Neural cell (in vitro differentiated cells): ENCODE data around the gene PTGR3. TPM values are rescaled to one million over a fixed set of nuclear protein-coding genes. Genes with fewer than 3 reads are reported as not detected.

Experiments used
- H2AFZ ChIP-seq: fragments of 200-600, 300-800 bp; sonication (generic), shearing (Covaris generic); 2 replicates; pipeline ENCODE4 v1.6.0; 2014; ENCODE audit warnings: low read depth, mild to moderate bottlenecking, antibody characterized with exemption, low read length, moderate library complexity
- H3F3A ChIP-seq: fragments of 200-600 bp; shearing (Covaris generic); 2 replicates; pipeline ENCODE4 v1.6.1; 2016; ENCODE audit warnings: mild to moderate bottlenecking, moderate library complexity, mixed read lengths, antibody characterized with exemption, low read length; ENCODE audit not compliant: insufficient read depth, poor library complexity, severe bottlenecking
- H3K27ac ChIP-seq: fragments of 200-600, 300-800 bp; sonication (generic), shearing (Covaris generic); 2 replicates; pipeline ENCODE4 v1.5.1; 2014; ENCODE audit warnings: mild to moderate bottlenecking, low read length, moderate library complexity
- H3K27me3 ChIP-seq: fragments of 300-800, 200-600 bp; sonication (generic), shearing (Covaris generic); 2 replicates; pipeline ENCODE4 v1.6.0; 2014; ENCODE audit warnings: mild to moderate bottlenecking, low read depth, low read length, moderate library complexity; ENCODE audit not compliant: insufficient read depth
- H3K36me3 ChIP-seq: fragments of 300-800, 200-600 bp; sonication (generic), shearing (Covaris generic); 2 replicates; pipeline ENCODE4 v1.5.1; 2014; ENCODE audit warnings: mild to moderate bottlenecking, antibody characterized with exemption, low read length, moderate library complexity; ENCODE audit not compliant: insufficient read depth
- H3K4me2 ChIP-seq: fragments of 300-800, 200-600 bp; sonication (generic), shearing (Covaris generic); 2 replicates; pipeline ENCODE4 v1.6.0; 2014; ENCODE audit warnings: mild to moderate bottlenecking, low read length
- H3K4me3 ChIP-seq: fragments of 300-800, 200-600 bp; sonication (generic), shearing (Covaris generic); 2 replicates; pipeline ENCODE4 v1.5.1; 2014; ENCODE audit warnings: mild to moderate bottlenecking, low read length, moderate library complexity
- H3K79me2 ChIP-seq: fragments of 200-600 bp; shearing (Covaris generic); replicated peaks from 2 replicates; pipeline ENCODE4 v1.6.0; 2014; ENCODE audit warnings: mild to moderate bottlenecking, low read length, moderate library complexity; ENCODE audit not compliant: insufficient read depth
- H3K9ac ChIP-seq: fragments of 300-800, 200-600 bp; sonication (generic), shearing (Covaris generic); 2 replicates; pipeline ENCODE4 v1.6.1; 2016; ENCODE audit warnings: mild to moderate bottlenecking, low read length, mixed read lengths
- H3K9me2 ChIP-seq: fragments of 200-600 bp; shearing (Covaris generic); 2 replicates; pipeline ENCODE4 v1.6.1; 2016; ENCODE audit warnings: mild to moderate bottlenecking, low read length, mixed read lengths; ENCODE audit not compliant: insufficient read depth
- H3K9me3 ChIP-seq: fragments of 200-600, 300-800 bp; sonication (generic), shearing (Covaris generic); 2 replicates; pipeline ENCODE4 v1.6.1; 2016; ENCODE audit warnings: mild to moderate bottlenecking, mixed run types, low read length, moderate library complexity, mixed read lengths
- H4K20me1 ChIP-seq: fragments of 200-600 bp; shearing (Covaris generic); 2 replicates; pipeline ENCODE4 v1.6.1; 2016; ENCODE audit warnings: mild to moderate bottlenecking, mixed run types; ENCODE audit not compliant: insufficient read depth
- CTCF ChIP-seq: fragments of 450-650 bp; IDR thresholded peaks from 2 replicates; pipeline ENCODE4 v1.5.1; 2014; ENCODE audit warnings: antibody characterized with exemption, mild to moderate bottlenecking, moderate library complexity; ENCODE audit not compliant: poor library complexity, severe bottlenecking
- EP300 ChIP-seq: fragments of 450-650 bp; conservative IDR thresholded peaks from 2 replicates; pipeline ENCODE4 v1.6.1; 2014; ENCODE audit warnings: antibody characterized with exemption, mild to moderate bottlenecking, moderate library complexity; ENCODE audit not compliant: poor library complexity, severe bottlenecking
- EZH2 ChIP-seq: fragments of 200-600, 300-800 bp; shearing (Covaris generic), sonication (generic); IDR thresholded peaks from 2 replicates; pipeline ENCODE4 v1.6.1; 2014; ENCODE audit warnings: antibody characterized with exemption, low read length, borderline replicate concordance, mild to moderate bottlenecking; ENCODE audit not compliant: insufficient read depth, poor library complexity, severe bottlenecking
- MXI1 ChIP-seq: fragments of 450-650 bp; conservative IDR thresholded peaks from 2 replicates; pipeline ENCODE4 v1.6.1; 2014; ENCODE audit warnings: antibody characterized with exemption, mild to moderate bottlenecking; ENCODE audit not compliant: poor library complexity, severe bottlenecking
- POLR2AphosphoS5 ChIP-seq: IDR thresholded peaks from 2 replicates; pipeline ENCODE4 v1.6.1; 2012
- RAD21 ChIP-seq: fragments of 450-650 bp; conservative IDR thresholded peaks from 2 replicates; pipeline ENCODE4 v1.6.1; 2014; ENCODE audit warnings: antibody characterized with exemption, mild to moderate bottlenecking, moderate library complexity
- REST ChIP-seq: IDR thresholded peaks from 2 replicates; pipeline ENCODE4 v1.6.1; 2012; ENCODE audit warnings: borderline replicate concordance
- SMC3 ChIP-seq: fragments of 450-650 bp; conservative IDR thresholded peaks from 2 replicates; pipeline ENCODE4 v1.6.1; 2014; ENCODE audit warnings: antibody characterized with exemption, mild to moderate bottlenecking, moderate library complexity; ENCODE audit not compliant: poor library complexity
- TAF1 ChIP-seq: IDR thresholded peaks from 2 replicates; pipeline ENCODE4 v1.6.1; 2012; ENCODE audit warnings: low read depth
- polyA plus RNA-seq: library from polyadenylated mRNA; depleted of rRNA; stranded (reverse); fragments of >200 nt; gene quantifications from 2 replicates; pipeline ENCODE4 v1.2.3, GENCODE V29; 2014

The PTGR3 gene
- polyA plus RNA-seq, 1 donor from 2014 or later, result 5.9 TPM

GRCh38 chr18:75228967-75229366, 20.0 kb upstream of the PTGR3 start:
- TF ChIP-seq RAD21 (no peak), MXI1 (no peak), POLR2AphosphoS5 (no peak), EZH2 (no peak), REST (no peak), EP300 (no peak), SMC3 (no peak), TAF1 (no peak), CTCF (no peak)
- Histone ChIP-seq H3K27me3 (no peaks in the 10 kb centered on the region), H3K27ac (no peak overlapping the region), H3K79me2 (no peaks in the 10 kb centered on the region), H2AFZ (no peak overlapping the region), H4K20me1 (no peaks in the 10 kb centered on the region), H3K9me2 (no peaks in the 10 kb centered on the region), H3K36me3 (no peaks in the 10 kb centered on the region), H3K4me2 (no peak overlapping the region), H3K4me3 (no peak overlapping the region), H3K9ac (no peak overlapping the region), H3F3A (no peaks in the 10 kb centered on the region), H3K9me3 (no peaks in the 10 kb centered on the region)

DNA sequence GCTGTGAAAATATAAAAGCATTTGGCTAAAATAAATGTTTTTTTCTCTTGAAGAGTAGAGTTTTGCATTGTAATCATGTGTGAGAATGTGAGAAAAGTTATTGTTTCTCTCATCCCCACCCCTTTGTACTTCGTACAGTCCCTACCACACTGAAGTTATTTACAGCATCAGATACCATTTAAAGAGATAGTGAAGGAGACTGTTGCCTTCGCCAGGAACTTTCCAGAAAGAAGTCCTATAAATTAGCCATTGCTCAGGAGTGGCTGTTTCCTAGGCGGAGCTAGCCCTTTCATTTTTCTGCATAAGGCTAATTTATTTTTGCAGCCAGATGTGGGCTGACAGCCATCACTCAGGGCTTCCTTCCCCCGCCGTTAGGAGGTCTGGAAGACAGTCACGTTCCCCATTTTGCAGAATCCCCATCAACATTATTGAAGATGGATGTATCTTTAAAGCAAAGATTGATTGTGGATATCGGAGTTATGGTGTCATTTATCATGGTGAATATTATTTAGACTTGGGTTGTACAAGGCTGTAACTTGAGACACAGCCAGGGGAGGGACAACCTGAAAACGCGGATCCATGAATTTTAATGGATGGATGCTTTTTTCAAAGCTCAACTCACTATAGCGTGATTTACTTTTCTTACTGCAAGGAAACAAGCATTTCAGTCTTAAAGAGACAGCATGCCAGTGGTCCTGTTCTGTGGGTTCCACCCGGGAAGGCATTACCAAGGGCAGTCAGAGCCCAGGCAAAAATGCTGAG, 18.8 kb upstream of the PTGR3 start:
- Histone ChIP-seq H3K9me3 (no peaks in the 10 kb centered on the region), H3F3A (no peaks in the 10 kb centered on the region), H3K79me2 (no peaks in the 10 kb centered on the region), H4K20me1 (no peaks in the 10 kb centered on the region), H3K9me2 (no peaks in the 10 kb centered on the region), H3K4me3 (no peak overlapping the region), H2AFZ (no peak overlapping the region), H3K27ac (no peak overlapping the region), H3K9ac (no peak overlapping the region), H3K27me3 (no peaks in the 10 kb centered on the region), H3K4me2 (no peak overlapping the region), H3K36me3 (no peaks in the 10 kb centered on the region)
- no peak for TF ChIP-seq SMC3
- no peak for TF ChIP-seq EZH2
- no peak for TF ChIP-seq RAD21
- no peak for TF ChIP-seq REST
- TF ChIP-seq TAF1, result no peak
- TF ChIP-seq MXI1, result no peak
- no peak for TF ChIP-seq CTCF
- TF ChIP-seq POLR2AphosphoS5, result no peak
